ENCODE data around the gene ENKUR.

Gene ENKUR

GRCh38 chr10:25015828-25016375, at the start of gene ENKUR:
Gene ENKUR (minus strand): TSS chr10:25016158. CDS start chr10:25015936, 222 bp downstream.
- no peak for FAIRE-seq

GRCh38 chr10:25064401-25064800, 48.4 kb upstream of the ENKUR start:
- no peak for FAIRE-seq

DNA sequence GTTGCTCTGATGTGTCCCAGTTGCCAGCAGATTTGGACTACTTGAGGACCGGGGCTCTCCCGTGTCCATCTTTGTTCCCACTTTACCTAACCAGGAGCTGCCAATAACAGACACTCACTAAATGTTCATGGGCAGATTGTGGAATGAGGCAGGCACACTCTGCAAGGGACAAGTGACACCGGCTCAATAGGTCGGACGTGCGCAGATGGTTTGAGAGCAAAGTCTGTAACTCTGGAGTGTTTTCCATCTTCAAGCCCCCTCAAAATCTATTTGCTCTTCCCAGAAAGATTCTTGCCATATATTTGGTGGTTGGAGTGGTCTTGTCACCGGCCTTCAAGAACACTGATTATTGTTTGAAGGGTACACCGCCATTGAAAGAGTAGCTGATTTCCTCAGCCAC, 47.7 kb upstream of the ENKUR start:
- no peak for FAIRE-seq

DNA sequence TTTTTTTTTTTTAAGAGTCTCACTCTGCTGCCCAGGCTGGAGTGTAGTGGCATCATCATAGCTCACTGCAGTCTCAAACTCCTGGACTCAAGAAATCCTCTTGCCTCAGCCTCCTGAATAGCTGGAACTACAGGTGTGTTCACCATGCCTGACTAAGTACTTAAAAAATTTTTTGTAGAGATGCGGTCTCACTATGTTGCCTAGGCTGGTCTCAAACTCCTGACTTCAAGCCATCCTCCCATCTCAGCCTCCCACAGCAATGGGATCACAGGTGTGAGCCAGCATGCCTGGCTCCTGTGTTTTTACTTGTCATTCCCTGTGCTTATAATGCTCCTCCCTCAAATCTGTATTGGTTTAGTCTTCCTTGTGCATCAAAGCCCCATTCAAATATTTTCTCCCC, 47.2 kb upstream of the ENKUR start:
- FAIRE-seq, result no peak

GRCh38 chr10:25061711-25062449, 45.9 kb upstream of the ENKUR start:
- no peak for FAIRE-seq

DNA sequence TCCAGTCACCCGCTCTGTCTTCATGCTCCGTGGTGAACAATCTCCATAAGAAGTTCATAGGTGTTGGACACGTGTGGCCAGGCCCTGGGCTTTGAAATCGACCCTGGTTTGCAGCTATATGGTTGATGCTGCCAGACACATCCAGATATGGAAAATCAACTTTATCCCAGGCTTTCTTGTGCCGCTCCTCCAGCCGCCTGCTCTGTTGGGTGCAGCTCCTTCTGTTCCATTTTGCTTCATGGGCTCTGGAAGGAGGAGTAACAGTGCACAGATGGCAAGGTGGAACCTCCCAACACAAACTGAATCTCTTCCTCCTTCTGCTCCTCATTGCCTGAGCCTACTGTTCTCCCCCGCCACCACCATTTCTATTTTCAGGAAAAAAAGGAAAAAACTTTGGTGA, 45.2 kb upstream of the ENKUR start:
- FAIRE-seq, result no peak

- no peak for FAIRE-seq
These were observed 44.0 kb upstream of the ENKUR start for GRCh38 chr10:25059990-25060389.

- no peak for FAIRE-seq
These were observed 41.9 kb upstream of the ENKUR start for GRCh38 chr10:25057886-25058285.

GRCh38 chr10:25056726-25057125, 40.8 kb upstream of the ENKUR start:
- no peak for FAIRE-seq

DNA sequence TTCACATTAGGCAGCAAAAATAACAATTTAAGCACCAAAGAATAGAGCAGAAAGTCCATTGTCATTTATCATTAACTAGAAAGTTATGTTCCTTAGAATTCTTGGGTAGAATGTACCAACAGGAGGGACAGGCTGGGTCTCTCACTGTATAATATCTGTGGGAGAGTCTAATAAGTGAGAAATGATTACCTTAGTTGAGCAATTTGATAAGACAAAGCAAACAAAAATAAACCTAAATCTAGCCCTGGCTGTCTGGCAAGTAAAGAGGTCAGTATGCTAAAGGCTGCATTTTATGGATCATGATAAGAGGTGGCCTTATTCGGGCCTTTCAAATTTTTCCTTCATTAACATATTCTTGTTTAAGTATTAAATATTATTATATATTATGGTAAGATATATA, 36.1 kb upstream of the ENKUR start:
- no peak for FAIRE-seq

DNA sequence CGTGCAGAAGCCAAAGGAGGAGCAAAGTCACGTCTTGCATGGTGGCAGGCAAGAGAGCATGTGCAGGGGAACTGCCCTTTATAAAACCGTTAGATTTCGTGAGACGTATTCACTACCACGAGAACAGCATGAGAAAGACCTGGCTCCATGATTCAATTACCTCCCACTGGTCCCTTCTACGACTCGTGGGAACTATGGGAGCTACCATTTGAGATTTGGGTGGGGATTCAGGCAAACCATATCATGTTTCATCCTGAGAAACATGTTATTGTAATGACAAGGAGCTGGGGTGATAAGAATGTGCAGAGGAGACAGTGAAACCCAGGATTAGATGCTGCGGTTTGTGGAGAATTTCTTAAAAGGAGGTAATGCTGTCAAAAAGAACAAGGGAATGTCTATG, 34.4 kb upstream of the ENKUR start:
- no peak for FAIRE-seq

GRCh38 chr10:25049966-25050365, 34.0 kb upstream of the ENKUR start:
- FAIRE-seq, result no peak

DNA sequence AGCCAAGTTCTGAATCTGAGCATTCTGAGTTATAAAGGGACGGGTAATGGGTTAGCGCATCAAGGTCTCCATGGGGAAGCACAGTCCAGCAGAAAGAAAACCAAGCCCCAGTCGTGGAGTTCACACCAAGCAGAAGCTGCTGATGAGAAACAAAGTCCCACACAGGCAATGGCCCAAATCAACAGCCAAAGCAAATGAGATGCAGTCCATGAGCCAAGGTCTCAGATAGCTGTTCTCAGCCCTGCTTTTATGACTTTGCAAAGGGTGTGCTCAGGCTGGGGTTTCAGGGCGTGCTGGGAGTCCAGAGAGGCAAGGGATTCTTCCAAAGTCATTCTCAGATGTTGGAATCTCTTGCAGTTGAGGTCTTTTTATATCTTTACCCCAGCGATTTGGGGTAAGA, 32.5 kb upstream of the ENKUR start:
- no peak for FAIRE-seq

DNA sequence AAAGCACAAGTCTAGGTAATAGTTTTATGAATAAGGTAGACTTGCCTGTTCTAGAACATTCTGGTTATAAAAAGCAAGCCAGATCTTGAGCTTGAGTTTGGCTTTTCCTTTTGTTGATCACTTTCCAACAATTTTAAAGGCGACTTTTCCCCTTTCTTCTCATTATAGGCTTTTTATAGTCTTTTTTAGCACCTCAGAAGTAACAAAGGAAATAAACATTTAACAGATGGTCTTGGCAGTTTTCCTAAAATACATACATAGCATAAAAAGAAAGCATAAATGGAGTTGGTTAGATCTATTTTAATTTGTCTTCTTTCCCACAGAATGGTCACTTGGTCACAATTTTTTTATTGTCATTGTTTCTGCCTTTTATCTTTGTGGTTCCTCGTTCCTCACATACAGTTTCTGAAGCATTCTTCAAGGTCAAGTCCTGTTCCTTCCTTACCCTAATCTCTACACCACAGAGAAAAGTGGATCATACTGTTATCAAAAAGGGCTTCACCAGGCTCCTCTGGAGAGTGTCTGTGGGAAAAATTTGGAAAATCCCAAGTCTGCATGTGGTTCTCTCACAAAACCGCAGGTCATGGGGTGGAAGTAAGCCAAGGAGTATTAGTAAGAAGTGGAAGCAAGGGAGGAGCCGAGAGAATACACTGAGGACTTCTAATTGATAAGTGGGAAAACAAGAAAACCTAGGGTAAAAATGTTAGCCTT, 31.8 kb upstream of the ENKUR start:
- peak; percentile 84 for FAIRE-seq

DNA sequence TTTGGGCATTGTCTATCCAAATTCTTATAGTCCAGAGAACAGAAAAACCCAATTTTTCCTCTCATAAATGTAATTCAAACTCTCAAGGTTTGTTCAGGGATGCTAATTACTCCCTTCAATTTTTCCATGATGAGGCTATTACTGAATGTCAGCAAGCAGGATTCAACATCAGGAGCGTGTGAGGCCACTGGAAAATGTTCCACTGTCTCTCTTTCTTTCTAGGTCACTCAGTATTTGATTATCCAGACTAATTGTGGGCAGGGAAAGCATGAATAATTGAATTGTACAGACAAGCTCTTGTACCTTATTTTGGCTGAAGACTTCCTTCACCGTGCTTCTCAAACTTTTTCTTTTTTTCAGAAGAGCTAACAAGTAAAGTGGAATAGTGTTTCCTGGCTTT, 31.1 kb upstream of the ENKUR start:
- peak; percentile 98 for FAIRE-seq

DNA sequence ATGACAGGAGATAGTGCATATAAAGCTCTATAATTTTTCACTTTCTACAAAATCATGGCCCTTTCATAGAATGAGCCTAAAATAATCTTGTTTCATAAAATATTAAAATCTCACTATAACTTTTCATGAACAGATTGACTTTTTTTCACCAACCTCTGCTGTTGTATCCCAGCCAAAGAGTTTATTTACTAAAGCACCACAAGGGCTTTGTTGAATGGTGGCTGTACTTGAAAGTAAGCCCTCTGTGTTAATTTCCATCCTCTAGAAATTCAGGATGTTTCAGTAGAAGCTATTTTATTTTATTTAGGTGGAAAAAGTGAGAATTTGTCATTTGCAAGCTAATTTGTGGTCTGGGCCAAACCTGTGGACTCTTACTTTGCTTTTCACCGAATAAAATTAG, 30.7 kb upstream of the ENKUR start:
- FAIRE-seq, result peak; percentile 41

DNA sequence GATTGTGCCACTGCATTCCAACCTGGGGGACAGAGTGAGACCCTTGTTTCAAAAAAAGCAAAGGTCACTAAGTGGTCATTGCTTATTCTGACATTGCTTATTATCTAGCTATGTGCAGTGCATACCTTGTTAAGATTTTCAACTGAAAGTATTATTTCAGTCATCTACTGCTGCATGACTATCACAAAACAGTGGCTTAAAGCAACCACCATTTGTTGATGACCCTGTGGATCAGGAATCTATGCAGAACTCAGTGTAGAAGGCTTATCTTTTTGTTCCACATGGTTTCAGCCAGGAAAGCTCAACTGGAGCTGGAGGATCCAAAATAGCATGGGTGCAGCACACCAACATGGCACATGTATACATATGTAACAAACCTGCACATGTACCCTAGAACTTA, 23.6 kb upstream of the ENKUR start:
- FAIRE-seq, result no peak

GRCh38 chr10:25038325-25038724, 22.4 kb upstream of the ENKUR start:
- no peak for FAIRE-seq

GRCh38 chr10:25036381-25036780, 20.4 kb upstream of the ENKUR start:
- FAIRE-seq, result no peak

GRCh38 chr10:25029519-25029918, 13.6 kb upstream of the ENKUR start:
- FAIRE-seq, result no peak

DNA sequence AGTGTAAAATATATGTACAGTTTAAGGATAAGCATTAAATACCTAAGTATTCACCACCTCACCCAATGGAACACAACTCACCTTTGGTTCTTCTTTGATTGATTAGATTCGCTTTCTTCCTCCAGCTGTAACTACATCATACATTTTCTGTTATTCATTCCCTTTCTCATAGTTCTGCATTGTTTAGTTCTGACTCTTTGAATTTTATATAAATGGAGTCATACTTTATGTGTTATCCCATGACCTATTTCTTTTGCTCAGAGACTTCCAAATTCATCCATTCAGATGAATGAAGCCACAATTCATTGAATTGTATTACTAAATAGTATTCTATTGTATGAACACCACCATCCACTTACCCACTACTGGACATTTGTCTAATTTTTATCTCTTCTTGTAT, 12.8 kb upstream of the ENKUR start:
- no peak for FAIRE-seq

- FAIRE-seq, result peak; percentile 95
These were observed 10.5 kb upstream of the ENKUR start for GRCh38 chr10:25026463-25026862.

GRCh38 chr10:25024528-25024927, 8.6 kb upstream of the ENKUR start:
- no peak for FAIRE-seq

- no peak for FAIRE-seq
These were observed 7.3 kb upstream of the ENKUR start for GRCh38 chr10:25023278-25023677.
